GM15510 (cell line): ENCODE data around the gene ACTR3C.

Source experiments
- POLR2A ChIP-seq: IDR thresholded peaks from 3 replicates; pipeline ENCODE4 v1.6.1; 2011; ENCODE audit warnings: borderline replicate concordance; ENCODE audit not compliant: insufficient read length; ENCODE audit errors: extremely low read depth

ACTR3C gene

GRCh38 chr7:150330211-150330885 is 7.0 kb upstream of the ACTR3C start:
- no peak for TF ChIP-seq POLR2A

GRCh38 chr7:150329331-150330120 is 6.2 kb upstream of the ACTR3C start:
- no peak for TF ChIP-seq POLR2A

GRCh38 chr7:150327308-150327707 is 4.0 kb upstream of the ACTR3C start:
- no peak for TF ChIP-seq POLR2A

GRCh38 chr7:150326657-150327268 is 3.4 kb upstream of the ACTR3C start:
- TF ChIP-seq POLR2A: no peak

GRCh38 chr7:150325901-150326300 is 2.6 kb upstream of the ACTR3C start:
- TF ChIP-seq POLR2A: no peak

GRCh38 chr7:150325110-150325611 is 1.8 kb upstream of the ACTR3C start:
- TF ChIP-seq POLR2A: no peak

GRCh38 chr7:150324373-150324961 is 1.1 kb upstream of the ACTR3C start:
- no peak for TF ChIP-seq POLR2A

- TF ChIP-seq POLR2A: no peak
Observed at GRCh38 chr7:150323682-150324372, 482 bp upstream of the ACTR3C start.

- TF ChIP-seq POLR2A: no peak
Observed at GRCh38 chr7:150322114-150322832, 1.1 kb downstream of the ACTR3C start.

- TF ChIP-seq POLR2A: no peak
Observed at GRCh38 chr7:150321788-150322113, 1.6 kb downstream of the ACTR3C start.

GRCh38 chr7:150317748-150318444 is 5.4 kb downstream of the ACTR3C start:
- TF ChIP-seq POLR2A: no peak

GRCh38 chr7:150314639-150315239 is 8.6 kb downstream of the ACTR3C start:
- TF ChIP-seq POLR2A: no peak

- no peak for TF ChIP-seq POLR2A
Observed at GRCh38 chr7:150313870-150314269, 9.5 kb downstream of the ACTR3C start.

- TF ChIP-seq POLR2A: no peak
Observed at GRCh38 chr7:150313367-150313809, 10.0 kb downstream of the ACTR3C start.

GRCh38 chr7:150311711-150312110 is 11.6 kb downstream of the ACTR3C start:
- TF ChIP-seq POLR2A: no peak
